GM23338 (cell line): ENCODE results near the gene EFCC1. TPM values are rescaled to one million over a fixed set of nuclear protein-coding genes. Genes with fewer than 3 reads are reported as not detected.

Experiments used
- ATAC-seq: fragments of 200-7000 bp; cut with Tn5 transposase; 3 replicates; pipeline ENCODE4 v1.9.1; 2020
- DNase-seq: peaks from one replicate; pipeline ENCODE4 v3.0.0-alpha.2; 2015; ENCODE audit warnings: low spot score
- H2AFZ ChIP-seq: fragments of 200-600 bp; sonication (generic); 2 replicates; pipeline ENCODE4 v1.8.0; 2016; ENCODE audit warnings: antibody characterized with exemption, mild to moderate bottlenecking, moderate library complexity
- H3F3A ChIP-seq: fragments of 200-600 bp; sonication (generic); replicated peaks from 2 replicates; pipeline ENCODE4 v1.8.0; 2017; ENCODE audit warnings: antibody characterized with exemption, mixed run types, low read depth
- H3K27ac ChIP-seq: fragments of 200-600 bp; sonication (generic); 2 replicates; pipeline ENCODE4 v1.6.1; 2016; ENCODE audit warnings: low read depth
- H3K27me3 ChIP-seq: fragments of 200-600 bp; sonication (generic); 2 replicates; pipeline ENCODE4 v1.8.0; 2016; ENCODE audit warnings: mild to moderate bottlenecking, mixed run types, moderate library complexity; ENCODE audit not compliant: insufficient read depth
- H3K36me3 ChIP-seq: fragments of 200-600 bp; sonication (generic); 2 replicates; pipeline ENCODE4 v1.8.0; 2016; ENCODE audit warnings: mild to moderate bottlenecking; ENCODE audit not compliant: insufficient read depth
- H3K4me1 ChIP-seq: fragments of 200-600 bp; sonication (generic); 2 replicates; pipeline ENCODE4 v1.8.0; 2016; ENCODE audit warnings: mild to moderate bottlenecking, moderate library complexity; ENCODE audit not compliant: insufficient read depth
- H3K4me2 ChIP-seq: fragments of 200-600 bp; sonication (generic); 2 replicates; pipeline ENCODE4 v1.7.1; 2017; ENCODE audit warnings: mixed run types
- H3K4me3 ChIP-seq: fragments of 200-600 bp; sonication (generic); 2 replicates; pipeline ENCODE4 v1.6.1; 2016; ENCODE audit warnings: mixed run types
- H3K79me2 ChIP-seq: fragments of 200-600 bp; sonication (generic); replicated peaks from 2 replicates; pipeline ENCODE4 v1.8.0; 2017; ENCODE audit warnings: mild to moderate bottlenecking; ENCODE audit not compliant: insufficient read depth
- H3K9me2 ChIP-seq: fragments of 200-600 bp; sonication (generic); 2 replicates; pipeline ENCODE4 v1.8.0; 2017; ENCODE audit not compliant: insufficient read depth
- H4K20me1 ChIP-seq: fragments of 200-600 bp; sonication (generic); replicated peaks from 2 replicates; pipeline ENCODE4 v1.8.0; 2017; ENCODE audit warnings: mild to moderate bottlenecking; ENCODE audit not compliant: insufficient read depth
- H3K27ac Mint-ChIP-seq: 2 replicates; pipeline ENCODE4 v1.8.0; 2020; ENCODE audit warnings: inconsistent platforms, mild to moderate bottlenecking, moderate library complexity, mixed read lengths
- H3K27me3 Mint-ChIP-seq: 3 replicates; pipeline ENCODE4 v1.8.0; 2022; ENCODE audit warnings: low read depth, mild to moderate bottlenecking, moderate library complexity, mixed read lengths, inconsistent platforms; ENCODE audit not compliant: insufficient read depth, poor library complexity
- H3K36me3 Mint-ChIP-seq: 3 replicates; pipeline ENCODE4 v1.8.0; 2021; ENCODE audit warnings: low read depth, mild to moderate bottlenecking, inconsistent platforms, moderate library complexity, mixed read lengths
- H3K4me1 Mint-ChIP-seq: 3 replicates; pipeline ENCODE4 v1.8.0; 2020; ENCODE audit warnings: mild to moderate bottlenecking, inconsistent platforms, mixed read lengths
- H3K4me3 Mint-ChIP-seq: 3 replicates; pipeline ENCODE4 v1.8.0; 2021; ENCODE audit warnings: moderate library complexity, mild to moderate bottlenecking, inconsistent platforms, mixed read lengths
- H3K9me3 Mint-ChIP-seq: 3 replicates; pipeline ENCODE4 v1.8.0; 2020; ENCODE audit warnings: moderate library complexity, mild to moderate bottlenecking, inconsistent platforms, mixed read lengths
- CREB1 ChIP-seq: fragments of 250-450 bp; sonication (Bioruptor Pico); IDR thresholded peaks from 2 replicates; pipeline ENCODE4 v1.5.0; 2020; ENCODE audit warnings: low read depth, mild to moderate bottlenecking, moderate library complexity
- EZH2 ChIP-seq: fragments of 200-600 bp; sonication (generic); IDR thresholded peaks from one replicate; pipeline ENCODE4 v1.8.0; 2017; ENCODE audit warnings: antibody characterized with exemption, mild to moderate bottlenecking, low read depth; ENCODE audit not compliant: unreplicated experiment
- EZH2phosphoT487 ChIP-seq: fragments of 200-600 bp; sonication (generic); IDR thresholded peaks from one replicate; pipeline ENCODE4 v1.8.1; 2018; ENCODE audit warnings: antibody characterized with exemption; ENCODE audit not compliant: unreplicated experiment
- JUNB ChIP-seq: IDR thresholded peaks from one replicate; pipeline ENCODE4 v1.6.1; 2016; ENCODE audit warnings: antibody characterized with exemption; ENCODE audit not compliant: unreplicated experiment
- NANOG ChIP-seq: IDR thresholded peaks from 2 replicates; pipeline ENCODE4 v1.6.1; 2016; ENCODE audit warnings: antibody characterized with exemption, borderline replicate concordance
- POLR2AphosphoS5 ChIP-seq: IDR thresholded peaks from 2 replicates; pipeline ENCODE4 v1.6.1; 2016; ENCODE audit warnings: antibody characterized with exemption, low read depth
- REST ChIP-seq: IDR thresholded peaks from one replicate; pipeline ENCODE4 v1.6.1; 2018; ENCODE audit warnings: antibody characterized with exemption; ENCODE audit not compliant: unreplicated experiment
- STAT1 ChIP-seq: IDR thresholded peaks from one replicate; pipeline ENCODE4 v1.6.1; 2016; ENCODE audit warnings: antibody characterized with exemption; ENCODE audit not compliant: unreplicated experiment
- ZNF114 ChIP-seq: fragments of 250-450 bp; sonication (Bioruptor Pico); IDR thresholded peaks from 2 replicates; pipeline ENCODE4 v1.5.0; 2020; ENCODE audit warnings: mild to moderate bottlenecking, moderate library complexity
- ZNF331 ChIP-seq: fragments of 250-450 bp; sonication (Bioruptor Pico); IDR thresholded peaks from 2 replicates; pipeline ENCODE4 v1.5.0; 2020; ENCODE audit warnings: low read depth, mild to moderate bottlenecking, moderate library complexity
- polyA plus RNA-seq: library from polyadenylated mRNA; unstranded; fragments of >200 nt; fragmentation: Nextera tagmentation; extraction: Ambion mirVana; gene quantifications from 2 replicates; pipeline ENCODE4 v1.2.1, GENCODE V29; 2016
- total RNA-seq: library from RNA; depleted of rRNA; stranded (reverse); fragments of >200 nt; shearing (Covaris generic); gene quantifications from 2 replicates; pipeline ENCODE4 v1.2.3, GENCODE V29; 2014
- TF ChIP-seq, protein P1 (sequence below), 2 experiments: fragments of 200-600 bp in 1 of 2; sonication (generic) in 1 of 2; conservative IDR thresholded peaks; 2 replicates each; pipeline versions ENCODE4 v1.5.1 to v1.6.1; 2016 to 2017; ENCODE audit warnings: antibody characterized with exemption in 2 of 2, low read depth in 2 of 2, mild to moderate bottlenecking in 2 of 2, moderate library complexity in 1 of 2

The EFCC1 gene
- total and polyA plus RNA-seq, 2 experiments from 2014 or later: not detected

DNA sequence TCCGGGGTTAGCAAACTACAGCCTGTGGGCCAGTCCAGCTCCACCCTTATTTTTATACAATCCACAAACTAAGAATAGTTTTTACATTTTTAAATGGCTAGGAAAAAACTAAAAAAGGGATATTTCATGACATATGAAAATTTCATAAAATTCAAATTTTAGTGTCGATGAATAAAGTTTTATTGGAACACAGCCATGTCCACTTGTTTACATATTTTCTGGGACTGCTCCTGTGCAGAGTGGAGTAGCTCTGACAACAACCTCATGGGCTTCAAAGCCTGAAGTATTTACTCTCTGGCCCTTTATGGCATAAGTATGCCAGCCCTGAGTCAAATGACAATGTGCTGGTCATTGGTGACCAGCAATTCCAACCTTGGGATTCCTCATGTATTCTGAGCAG, 17.2 kb downstream of the EFCC1 start (continued):
- TF ChIP-seq REST (no peak), POLR2AphosphoS5 (no peak), NANOG (no peak), JUNB (no peak), ZNF331 (no peak), EZH2phosphoT487 (no peak), CREB1 (no peak), STAT1 (no peak), EZH2 (no peak)
- TF ChIP-seq, protein P1, sequence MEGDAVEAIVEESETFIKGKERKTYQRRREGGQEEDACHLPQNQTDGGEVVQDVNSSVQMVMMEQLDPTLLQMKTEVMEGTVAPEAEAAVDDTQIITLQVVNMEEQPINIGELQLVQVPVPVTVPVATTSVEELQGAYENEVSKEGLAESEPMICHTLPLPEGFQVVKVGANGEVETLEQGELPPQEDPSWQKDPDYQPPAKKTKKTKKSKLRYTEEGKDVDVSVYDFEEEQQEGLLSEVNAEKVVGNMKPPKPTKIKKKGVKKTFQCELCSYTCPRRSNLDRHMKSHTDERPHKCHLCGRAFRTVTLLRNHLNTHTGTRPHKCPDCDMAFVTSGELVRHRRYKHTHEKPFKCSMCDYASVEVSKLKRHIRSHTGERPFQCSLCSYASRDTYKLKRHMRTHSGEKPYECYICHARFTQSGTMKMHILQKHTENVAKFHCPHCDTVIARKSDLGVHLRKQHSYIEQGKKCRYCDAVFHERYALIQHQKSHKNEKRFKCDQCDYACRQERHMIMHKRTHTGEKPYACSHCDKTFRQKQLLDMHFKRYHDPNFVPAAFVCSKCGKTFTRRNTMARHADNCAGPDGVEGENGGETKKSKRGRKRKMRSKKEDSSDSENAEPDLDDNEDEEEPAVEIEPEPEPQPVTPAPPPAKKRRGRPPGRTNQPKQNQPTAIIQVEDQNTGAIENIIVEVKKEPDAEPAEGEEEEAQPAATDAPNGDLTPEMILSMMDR (conservative IDR thresholded peaks at IDR 0.05; ENCODE audit: low read depth in 2 of 2): no peak

- Mint-ChIP-seq H3K4me3 (no peak overlapping the region), H3K27ac (no peak overlapping the region), H3K36me3 (no peaks in the 10 kb centered on the region; the same call in 2 of the 3 replicates), H3K4me1 (peaks cover 9% of the 10 kb centered on the region; the same call in 2 of the 3 replicates), H3K27me3 (peaks cover 4% of the 10 kb centered on the region), H3K9me3 (no peaks in the 10 kb centered on the region)
- TF ChIP-seq STAT1: no peak
- no peak for TF ChIP-seq ZNF114 (CRISPR knock-in tag)
- no peak for TF ChIP-seq POLR2AphosphoS5
- no peak for TF ChIP-seq ZNF331
- TF ChIP-seq EZH2: no peak
- TF ChIP-seq EZH2phosphoT487: no peak
- no peak for TF ChIP-seq JUNB
- TF ChIP-seq NANOG: no peak
- TF ChIP-seq, protein P1 (conservative IDR thresholded peaks at IDR 0.05; ENCODE audit: low read depth in 2 of 2): no peak
- no peak for TF ChIP-seq CREB1
- Histone ChIP-seq H3K27me3 (no peaks in the 10 kb centered on the region), H3K79me2 (no peaks in the 10 kb centered on the region), H3F3A (no peaks in the 10 kb centered on the region), H2AFZ (no peak overlapping the region), H3K4me1 (no peaks in the 10 kb centered on the region; the same call in 1 of the 2 replicates), H3K4me3 (no peak overlapping the region), H3K9me2 (no peaks in the 10 kb centered on the region), H3K36me3 (no peaks in the 10 kb centered on the region), H3K27ac (no peak overlapping the region), H3K4me2 (no peak overlapping the region), H4K20me1 (no peaks in the 10 kb centered on the region)
- DNase-seq (no peak), ATAC-seq (no peak)
Measured at GRCh38 chr3:129018751-129019150, 17.6 kb downstream of the EFCC1 start.
